ENCODE measurements around the gene ZFP2.

GRCh38 chr5:178931846-178932760 is 36.4 kb downstream of the ZFP2 start:
- TF ChIP-seq POLR2AphosphoS5 (IDR thresholded peaks at IDR 0.05; ENCODE audit: borderline replicate concordance, low read depth, low read length), result no peak
- TF ChIP-seq EZH2 (IDR thresholded peaks at IDR 0.05), result no peak
- TF ChIP-seq FOXP2 (optimal IDR thresholded peaks at IDR 0.05; ENCODE audit: control extremely low read depth, extremely low read length, insufficient read depth), result no peak
